CD4-positive, alpha-beta T cell treated with Interleukin-15 for 1 hour (primary cell): Measurements from ENCODE around the gene ARHGAP44.
A peak's percentile ranks its signal among the peaks of the same experiment; 100 is the strongest.

Experiments
- DNase-seq: peaks from one replicate; pipeline ENCODE4 v3.0.0-alpha.2; 2020

ARHGAP44 gene

GRCh38 chr17:13031718-13032350, 242.5 kb downstream of the ARHGAP44 start:
- DNase-seq, result peak; percentile 37

- no peak for DNase-seq
These were observed 246.1 kb downstream of the ARHGAP44 start for GRCh38 chr17:13035420-13035819.

GRCh38 chr17:13036751-13037150, 247.5 kb downstream of the ARHGAP44 start:
- no peak for DNase-seq

GRCh38 chr17:13038931-13039665, 249.8 kb downstream of the ARHGAP44 start:
- no peak for DNase-seq
